GM08714 (cell line): ENCODE measurements around the gene PTN.

Experiments
- H3K4me3 ChIP-seq: fragments of 200-500 bp; sonication (Bioruptor generic); 2 replicates; pipeline ENCODE4 v1.5.1; 2014; ENCODE audit warnings: mild to moderate bottlenecking, low read length, inconsistent platforms
- ZNF274 ChIP-seq: IDR thresholded peaks from 2 replicates; pipeline ENCODE4 v1.6.1; 2012; ENCODE audit warnings: mild to moderate bottlenecking, low read depth, low read length

PTN gene

GRCh38 chr7:137342265-137342664 is 1.3 kb downstream of the PTN start:
- H3K4me3 ChIP-seq: no peak overlapping the region

GRCh38 chr7:137337902-137338301 is 5.6 kb downstream of the PTN start:
- H3K4me3 ChIP-seq: no peak overlapping the region
- TF ChIP-seq ZNF274: no peak

More at GRCh38 chr7:137342265-137342664, 1.3 kb downstream of the PTN start:
- no peak for TF ChIP-seq ZNF274

GRCh38 chr7:137335814-137336213 is 7.7 kb downstream of the PTN start:
- no peak overlapping the region for H3K4me3 ChIP-seq
- TF ChIP-seq ZNF274: no peak

GRCh38 chr7:137331378-137331777 is 12.2 kb downstream of the PTN start:
- no peak overlapping the region for H3K4me3 ChIP-seq
- no peak for TF ChIP-seq ZNF274

- H3K4me3 ChIP-seq: no peak overlapping the region
- TF ChIP-seq ZNF274: no peak
Measured at GRCh38 chr7:137329411-137329810, 14.1 kb downstream of the PTN start.

GRCh38 chr7:137328373-137329120 is 15.0 kb downstream of the PTN start:
- H3K4me3 ChIP-seq: no peak overlapping the region
- no peak for TF ChIP-seq ZNF274

- TF ChIP-seq ZNF274: no peak
- H3K4me3 ChIP-seq: no peak overlapping the region
Measured at GRCh38 chr7:137325927-137326326, 17.6 kb downstream of the PTN start.

- no peak for TF ChIP-seq ZNF274
Measured at GRCh38 chr7:137324796-137325696, 18.5 kb downstream of the PTN start.

GRCh38 chr7:137316648-137317353 is 26.7 kb downstream of the PTN start:
- H3K4me3 ChIP-seq: no peak overlapping the region
- TF ChIP-seq ZNF274: no peak

More at GRCh38 chr7:137324796-137325696, 18.5 kb downstream of the PTN start:
- H3K4me3 ChIP-seq: no peak overlapping the region

GRCh38 chr7:137313201-137313600 is 30.3 kb downstream of the PTN start:
- TF ChIP-seq ZNF274: no peak
- no peak overlapping the region for H3K4me3 ChIP-seq

- no peak for TF ChIP-seq ZNF274
- no peak overlapping the region for H3K4me3 ChIP-seq
Measured at GRCh38 chr7:137306748-137307147, 36.8 kb downstream of the PTN start.

GRCh38 chr7:137305901-137306621 is 37.5 kb downstream of the PTN start:
- no peak for TF ChIP-seq ZNF274
- H3K4me3 ChIP-seq: no peak overlapping the region

GRCh38 chr7:137304624-137305235 is 38.8 kb downstream of the PTN start:
- no peak for TF ChIP-seq ZNF274
- H3K4me3 ChIP-seq: no peak overlapping the region
